ENCODE measurements around the gene IP6K1. TPM values are rescaled to one million over a fixed set of nuclear protein-coding genes. Genes with fewer than 3 reads are reported as not detected.

IP6K1 gene
- total RNA-seq, 1 experiment from 2014 or later: 42.2 TPM

DNA sequence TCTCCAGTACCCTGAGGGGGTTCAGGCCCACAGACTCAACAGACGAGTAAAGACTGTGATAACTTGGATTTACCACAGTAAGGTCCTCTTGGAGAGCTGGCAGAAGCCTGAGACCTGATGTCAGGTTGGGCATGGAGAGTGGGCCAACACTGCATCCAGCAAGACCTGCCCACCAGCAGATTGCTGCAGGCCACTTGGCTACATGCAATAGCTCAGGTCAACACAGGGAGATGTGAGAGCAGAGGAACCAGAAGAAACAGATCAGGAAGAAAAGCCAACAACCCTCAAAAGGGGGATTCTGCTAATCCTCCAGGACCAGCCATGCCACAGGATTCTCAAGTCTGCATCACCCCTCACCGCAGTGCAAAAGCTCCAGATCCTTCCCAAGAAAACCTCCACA, 1.7 kb upstream of the IP6K1 start:
- Mint-ChIP-seq H3K9me3 (no peaks in the 10 kb centered on the region; a peak in 1 of 5 replicates), H3K27me3 (ENCODE audit: low read depth) (no peaks in the 10 kb centered on the region; the same call in 1 of the 2 replicates), H3K27ac (no peak overlapping the region), H3K4me1 (peaks cover 15 to 23% of the 10 kb centered on the region in 2 experiments), H3K4me3 (no peak overlapping the region), H3K36me3 (ENCODE audit: insufficient read depth in 1 of 3, low read depth in 3 of 3) (peaks cover 10 to 21% (median 18%) of the 10 kb centered on the region in 3 experiments)
- TF ChIP-seq, protein P1, sequence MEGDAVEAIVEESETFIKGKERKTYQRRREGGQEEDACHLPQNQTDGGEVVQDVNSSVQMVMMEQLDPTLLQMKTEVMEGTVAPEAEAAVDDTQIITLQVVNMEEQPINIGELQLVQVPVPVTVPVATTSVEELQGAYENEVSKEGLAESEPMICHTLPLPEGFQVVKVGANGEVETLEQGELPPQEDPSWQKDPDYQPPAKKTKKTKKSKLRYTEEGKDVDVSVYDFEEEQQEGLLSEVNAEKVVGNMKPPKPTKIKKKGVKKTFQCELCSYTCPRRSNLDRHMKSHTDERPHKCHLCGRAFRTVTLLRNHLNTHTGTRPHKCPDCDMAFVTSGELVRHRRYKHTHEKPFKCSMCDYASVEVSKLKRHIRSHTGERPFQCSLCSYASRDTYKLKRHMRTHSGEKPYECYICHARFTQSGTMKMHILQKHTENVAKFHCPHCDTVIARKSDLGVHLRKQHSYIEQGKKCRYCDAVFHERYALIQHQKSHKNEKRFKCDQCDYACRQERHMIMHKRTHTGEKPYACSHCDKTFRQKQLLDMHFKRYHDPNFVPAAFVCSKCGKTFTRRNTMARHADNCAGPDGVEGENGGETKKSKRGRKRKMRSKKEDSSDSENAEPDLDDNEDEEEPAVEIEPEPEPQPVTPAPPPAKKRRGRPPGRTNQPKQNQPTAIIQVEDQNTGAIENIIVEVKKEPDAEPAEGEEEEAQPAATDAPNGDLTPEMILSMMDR (conservative IDR thresholded peaks at IDR 0.05): no peak
- Histone ChIP-seq H2BK5ac (ENCODE audit: insufficient read length, low read length) (no peak overlapping the region), H4K91ac (ENCODE audit: insufficient read length, low read depth, low read length) (no peak overlapping the region), H4K20me1 (ENCODE audit: control insufficient read depth, insufficient read depth, insufficient read length) (no peaks in the 10 kb centered on the region), H3K9ac (ENCODE audit: extremely low read depth, insufficient read length, low read length) (no peak overlapping the region), H4K8ac (replicated peaks; ENCODE audit: insufficient read length, low read depth, low read length) (no peak overlapping the region), H2AFZ (ENCODE audit: low read length) (no peak overlapping the region), H2AK5ac (ENCODE audit: insufficient read length, low read length) (no peak overlapping the region), H2BK20ac (ENCODE audit: low read depth, low read length, poor library complexity, severe bottlenecking) (no peak overlapping the region), H3K23me2 (ENCODE audit: insufficient read length, low read depth, low read length, poor library complexity, severe bottlenecking) (peaks cover 5% of the 10 kb centered on the region), H3K23ac (ENCODE audit: insufficient read length, low read depth, low read length) (no peak overlapping the region), H3K27ac (ENCODE audit: insufficient read length, low read depth, low read length) (no peak overlapping the region), H3K4me1 (ENCODE audit: insufficient read depth, low read length) (no peaks in the 10 kb centered on the region), H3K79me1 (ENCODE audit: insufficient read depth, low read depth, low read length, poor library complexity, severe bottlenecking) (peaks cover 4% of the 10 kb centered on the region), H3K4me2 (ENCODE audit: insufficient read depth, insufficient read length, low read length) (no peak overlapping the region), H2BK15ac (ENCODE audit: low read depth, low read length) (no peak overlapping the region), H3K14ac (ENCODE audit: insufficient read depth, low read length) (no peak overlapping the region), H3K27me3 (ENCODE audit: insufficient read depth, low read length) (no peaks in the 10 kb centered on the region; the same call in 1 of the 2 replicates), H3K56ac (ENCODE audit: insufficient read length, low read depth, low read length) (no peak overlapping the region), H3K18ac (ENCODE audit: insufficient read length, low read depth, low read length) (no peak overlapping the region), H2BK120ac (ENCODE audit: low read depth, low read length, poor library complexity, severe bottlenecking) (no peak overlapping the region), H3K9me3 (ENCODE audit: control insufficient read depth, low read depth, low read length) (no peaks in the 10 kb centered on the region), H3K4ac (ENCODE audit: low read depth, low read length) (no peak overlapping the region), H2BK12ac (ENCODE audit: insufficient read length, low read depth, low read length) (no peak overlapping the region), H4K5ac (ENCODE audit: insufficient read length, low read depth, low read length) (no peak overlapping the region), H3T11ph (ENCODE audit: low read length) (no peak overlapping the region), H3K79me2 (ENCODE audit: insufficient read depth, low read length) (peaks cover 2% of the 10 kb centered on the region; the same call in 1 of the 2 replicates)
- no peak for DNase-seq
- no CpG with 5 or more reads among the region's 2 CpGs for WGBS (ENCODE audit: extremely low coverage, insufficient read length, low lambda C conversion rate)
